ENCODE measurements around the gene ACYP2.
"Not testable (repeated sequence)": the region's sequence is repeated elsewhere in the genome, so short reads cannot be mapped to it uniquely, and the experiment has no call there.

The ACYP2 gene

DNA sequence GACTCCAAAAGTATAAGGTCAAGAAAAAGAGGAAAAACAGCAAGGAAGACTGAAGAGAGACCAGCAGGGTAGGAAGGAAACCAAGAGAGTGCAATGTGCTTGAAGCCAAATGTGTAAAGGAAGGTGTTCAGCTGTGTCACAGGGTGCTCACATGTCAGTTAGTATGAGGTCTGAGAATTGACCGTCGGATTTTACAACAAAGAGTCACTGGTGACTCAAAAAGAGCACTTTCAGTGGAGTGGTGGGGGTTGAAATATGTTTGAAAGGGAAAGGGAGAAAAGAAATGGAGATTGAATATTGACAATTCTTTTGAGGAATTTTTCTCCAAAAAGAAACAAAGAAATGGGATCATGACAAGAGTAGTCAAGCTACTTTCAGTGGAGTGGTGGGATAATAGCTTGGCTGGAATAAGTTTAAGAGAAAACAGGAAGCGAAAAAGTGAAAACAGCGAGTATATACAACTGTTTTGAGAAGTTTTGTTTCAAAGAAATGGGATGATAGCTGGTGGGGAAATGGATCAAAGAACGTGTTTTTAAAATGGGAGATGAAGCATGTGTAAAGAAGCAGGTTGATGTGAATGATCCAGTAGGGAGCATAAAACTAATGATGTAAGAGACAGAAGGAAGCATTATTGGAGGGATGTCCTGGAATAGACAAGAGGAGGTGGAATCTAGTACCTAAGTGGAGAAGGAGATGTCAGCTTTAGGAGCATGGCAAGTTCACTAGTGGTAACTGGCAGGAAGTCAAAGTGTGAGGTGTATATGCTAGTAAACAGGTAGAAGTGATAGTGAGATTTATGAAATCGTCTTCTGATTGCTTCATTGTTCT lies 144.2 kb downstream of the ACYP2 start:
- Histone ChIP-seq H3K36me3 (ENCODE audit: insufficient read depth, insufficient read length, low read length) (no peaks in the 10 kb centered on the region), H3K4me3 (ENCODE audit: insufficient read length, low read depth) (no peak overlapping the region), H3K9me3 (ENCODE audit: insufficient read depth, low read length) (no peaks in the 10 kb centered on the region), H3K4me1 (ENCODE audit: insufficient read depth, insufficient read length) (no peaks in the 10 kb centered on the region), H3K27me3 (ENCODE audit: insufficient read depth, insufficient read length) (no peaks in the 10 kb centered on the region), H3K9ac (ENCODE audit: insufficient read length, low read depth) (no peak overlapping the region)
- TF ChIP-seq ZNF274 (IDR thresholded peaks at IDR 0.05; ENCODE audit: low read depth, low read length) (no peak), SUZ12 (IDR thresholded peaks at IDR 0.05; ENCODE audit: extremely low read depth, insufficient read depth, insufficient read length) (no peak), YY1 (IDR thresholded peaks at IDR 0.05; ENCODE audit: insufficient read depth, insufficient read length) (no peak)
- no peak for DNase-seq (ENCODE audit: low read depth, low spot score)

DNA sequence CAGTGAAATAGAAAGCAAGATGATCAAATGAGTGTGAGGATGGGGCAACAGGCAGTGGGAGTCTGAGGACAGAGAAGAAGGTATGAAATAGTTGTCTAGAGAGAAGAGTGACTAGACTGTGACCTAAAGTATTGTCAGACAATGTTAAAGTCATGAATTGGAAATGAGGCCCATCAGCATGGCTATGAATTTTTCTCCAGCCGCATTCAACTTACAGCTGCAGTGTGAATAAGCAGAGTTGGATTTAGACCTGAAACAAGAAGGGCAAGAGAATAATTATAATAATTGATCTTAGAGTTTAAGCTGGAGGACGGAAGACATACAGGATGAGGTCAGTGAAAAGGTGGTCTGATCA lies 144.8 kb downstream of the ACYP2 start:
- H3K9ac ChIP-seq (ENCODE audit: insufficient read length, low read depth), result no peak overlapping the region
- no peak for TF ChIP-seq YY1 (IDR thresholded peaks at IDR 0.05; ENCODE audit: insufficient read depth, insufficient read length)
- no peak for TF ChIP-seq SUZ12 (IDR thresholded peaks at IDR 0.05; ENCODE audit: extremely low read depth, insufficient read depth, insufficient read length)
- TF ChIP-seq ZNF274 (IDR thresholded peaks at IDR 0.05; ENCODE audit: low read depth, low read length), result no peak
- H3K27me3 ChIP-seq (ENCODE audit: insufficient read depth, insufficient read length), result no peaks in the 10 kb centered on the region
- no peaks in the 10 kb centered on the region for H3K9me3 ChIP-seq (ENCODE audit: insufficient read depth, low read length)
- H3K4me1 ChIP-seq (ENCODE audit: insufficient read depth, insufficient read length), result no peaks in the 10 kb centered on the region
- H3K4me3 ChIP-seq (ENCODE audit: insufficient read length, low read depth), result no peak overlapping the region
- no peak for DNase-seq (ENCODE audit: low read depth, low spot score)
- H3K36me3 ChIP-seq (ENCODE audit: insufficient read depth, insufficient read length, low read length), result no peaks in the 10 kb centered on the region

DNA sequence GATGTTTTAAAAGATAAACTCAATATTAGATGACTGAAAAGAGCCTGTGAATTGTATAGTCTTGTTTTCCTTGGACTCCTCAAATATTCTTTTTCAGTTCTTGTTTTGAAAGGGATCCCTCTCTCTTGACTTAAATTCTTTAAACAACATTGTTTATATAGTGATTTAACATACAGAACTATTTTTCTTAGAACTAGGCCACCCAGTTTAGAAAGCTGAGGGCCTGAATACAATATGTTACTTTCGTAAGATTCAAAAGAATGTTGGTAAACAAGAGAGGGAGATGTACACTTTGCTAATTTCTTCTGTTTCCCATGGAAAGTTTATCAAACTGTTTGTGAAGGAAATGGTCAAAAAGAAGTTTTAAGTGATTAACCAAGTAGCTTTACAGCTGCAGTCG lies 146.1 kb downstream of the ACYP2 start:
- no peak for TF ChIP-seq SUZ12 (IDR thresholded peaks at IDR 0.05; ENCODE audit: extremely low read depth, insufficient read depth, insufficient read length)
- TF ChIP-seq YY1 (IDR thresholded peaks at IDR 0.05; ENCODE audit: insufficient read depth, insufficient read length), result no peak
- no peak for TF ChIP-seq ZNF274 (IDR thresholded peaks at IDR 0.05; ENCODE audit: low read depth, low read length)
- no peak for DNase-seq (ENCODE audit: low read depth, low spot score)
- Histone ChIP-seq H3K4me1 (ENCODE audit: insufficient read depth, insufficient read length) (no peaks in the 10 kb centered on the region), H3K4me3 (ENCODE audit: insufficient read length, low read depth) (no peak overlapping the region), H3K36me3 (ENCODE audit: insufficient read depth, insufficient read length, low read length) (no peaks in the 10 kb centered on the region), H3K27me3 (ENCODE audit: insufficient read depth, insufficient read length) (no peaks in the 10 kb centered on the region), H3K9ac (ENCODE audit: insufficient read length, low read depth) (no peak overlapping the region), H3K9me3 (ENCODE audit: insufficient read depth, low read length) (no peaks in the 10 kb centered on the region)

DNA sequence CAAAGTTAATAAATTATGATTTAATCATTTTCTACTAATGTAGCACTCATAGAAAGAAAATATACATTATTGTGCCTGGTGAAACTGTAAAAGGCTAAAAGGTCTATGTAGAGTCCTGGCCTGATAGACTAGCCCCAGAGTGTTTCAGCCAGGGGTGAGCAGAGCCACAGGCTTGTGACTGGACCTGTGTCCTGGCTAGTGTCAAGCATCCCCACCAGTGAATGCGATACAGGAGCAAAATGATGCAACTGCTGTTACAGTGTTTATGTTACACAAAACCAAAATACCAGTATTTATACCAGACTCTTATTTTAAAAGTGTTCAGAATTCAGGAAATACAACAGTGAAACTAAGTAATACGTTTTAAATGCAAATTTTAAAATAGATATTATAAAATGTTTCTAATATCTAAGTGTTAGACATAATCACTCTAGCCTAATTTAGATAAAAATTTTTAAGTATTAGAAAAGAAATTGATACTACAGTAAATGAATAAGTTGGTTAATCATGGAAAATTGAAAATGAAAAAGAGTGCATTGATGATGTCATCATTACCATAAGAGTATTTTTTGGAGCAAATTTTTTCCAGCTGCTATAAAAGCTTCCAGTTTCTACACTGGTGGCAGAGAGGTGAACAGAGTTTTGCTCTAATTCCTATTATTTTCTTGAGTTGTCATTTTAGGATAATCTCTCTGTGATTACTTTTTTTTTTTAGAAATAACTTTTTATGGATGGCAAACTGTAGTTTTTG lies 146.8 kb downstream of the ACYP2 start:
- Histone ChIP-seq H3K9ac (ENCODE audit: insufficient read length, low read depth) (no peak overlapping the region), H3K36me3 (ENCODE audit: insufficient read depth, insufficient read length, low read length) (no peaks in the 10 kb centered on the region), H3K9me3 (ENCODE audit: insufficient read depth, low read length) (no peaks in the 10 kb centered on the region), H3K4me1 (ENCODE audit: insufficient read depth, insufficient read length) (no peaks in the 10 kb centered on the region), H3K4me3 (ENCODE audit: insufficient read length, low read depth) (no peak overlapping the region), H3K27me3 (ENCODE audit: insufficient read depth, insufficient read length) (no peaks in the 10 kb centered on the region)
- no peak for DNase-seq (ENCODE audit: low read depth, low spot score)
- TF ChIP-seq ZNF274 (IDR thresholded peaks at IDR 0.05; ENCODE audit: low read depth, low read length) (no peak), SUZ12 (IDR thresholded peaks at IDR 0.05; ENCODE audit: extremely low read depth, insufficient read depth, insufficient read length) (no peak), YY1 (IDR thresholded peaks at IDR 0.05; ENCODE audit: insufficient read depth, insufficient read length) (no peak)

DNA sequence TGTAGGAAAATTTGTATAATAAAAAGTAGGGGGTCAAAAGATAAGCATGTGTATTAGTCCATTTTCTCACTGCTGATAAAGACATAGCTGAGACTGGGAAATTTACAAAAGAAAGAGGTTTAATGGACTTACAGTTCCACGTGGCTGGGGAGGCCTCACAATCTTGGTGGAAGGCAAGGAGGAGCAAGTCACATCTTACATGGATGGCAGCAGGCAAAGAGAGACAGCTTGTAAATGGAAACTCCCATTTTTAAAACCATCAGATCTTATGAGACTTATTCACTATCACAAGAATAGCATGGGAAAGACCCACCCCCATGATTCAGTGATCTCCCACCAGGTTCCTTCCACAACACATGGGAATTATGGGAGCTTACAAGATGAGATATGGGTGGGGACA lies 149.7 kb downstream of the ACYP2 start:
- not testable (repeated sequence) for H3K9ac ChIP-seq (ENCODE audit: insufficient read length, low read depth); H3K4me1 ChIP-seq (ENCODE audit: insufficient read depth, insufficient read length); H3K27me3 ChIP-seq (ENCODE audit: insufficient read depth, insufficient read length); H3K4me3 ChIP-seq (ENCODE audit: insufficient read length, low read depth); H3K9me3 ChIP-seq (ENCODE audit: insufficient read depth, low read length); DNase-seq (ENCODE audit: low read depth, low spot score); H3K36me3 ChIP-seq (ENCODE audit: insufficient read depth, insufficient read length, low read length)

DNA sequence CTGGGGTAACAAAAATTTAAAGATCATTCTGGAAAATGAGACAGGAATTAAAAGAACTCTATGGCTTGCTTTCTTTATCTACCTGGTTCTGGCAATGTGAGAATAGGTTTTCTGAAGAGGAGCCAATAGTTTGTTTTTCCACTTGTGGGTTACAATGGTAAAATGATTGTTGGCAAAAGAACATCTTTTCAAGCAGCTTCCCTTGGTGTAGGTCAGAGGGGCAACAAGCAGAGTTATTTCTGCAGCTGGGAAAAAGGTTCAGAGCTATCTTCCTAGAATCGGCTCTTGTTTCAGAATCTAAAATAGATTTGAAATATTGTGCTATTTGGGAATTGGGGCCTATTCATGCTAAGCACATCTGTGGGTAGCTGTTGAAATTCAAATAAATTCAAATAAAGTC lies 152.2 kb downstream of the ACYP2 start:
- TF ChIP-seq YY1 (IDR thresholded peaks at IDR 0.05; ENCODE audit: insufficient read depth, insufficient read length), result no peak
- TF ChIP-seq ZNF274 (IDR thresholded peaks at IDR 0.05; ENCODE audit: low read depth, low read length), result no peak
- no peak for TF ChIP-seq SUZ12 (IDR thresholded peaks at IDR 0.05; ENCODE audit: extremely low read depth, insufficient read depth, insufficient read length)
- no peak for DNase-seq (ENCODE audit: low read depth, low spot score)
- H3K9ac ChIP-seq (ENCODE audit: insufficient read length, low read depth), result no peak overlapping the region
- no peak overlapping the region for H3K4me3 ChIP-seq (ENCODE audit: insufficient read length, low read depth)
- H3K4me1 ChIP-seq (ENCODE audit: insufficient read depth, insufficient read length), result no peaks in the 10 kb centered on the region
- no peaks in the 10 kb centered on the region for H3K9me3 ChIP-seq (ENCODE audit: insufficient read depth, low read length)
- H3K27me3 ChIP-seq (ENCODE audit: insufficient read depth, insufficient read length), result no peaks in the 10 kb centered on the region
- H3K36me3 ChIP-seq (ENCODE audit: insufficient read depth, insufficient read length, low read length), result no peaks in the 10 kb centered on the region

DNA sequence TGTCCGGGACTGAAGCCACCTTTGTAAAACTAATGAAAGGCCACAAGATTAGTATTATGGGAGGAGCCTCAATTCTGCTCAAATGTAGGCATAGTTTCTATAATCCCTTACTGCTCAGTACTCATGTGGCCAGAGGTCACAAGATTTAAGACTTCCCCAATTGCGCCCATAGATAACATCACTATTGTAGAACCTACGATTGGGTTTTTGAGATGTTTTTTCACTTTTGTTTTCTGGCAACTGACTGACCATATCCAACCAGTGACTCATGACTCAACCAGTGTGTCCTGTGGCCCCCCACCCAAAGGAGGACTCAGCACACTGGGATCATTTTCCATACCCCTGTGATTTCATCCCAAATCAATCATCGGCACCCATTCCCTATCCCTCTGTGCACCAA lies 155.8 kb downstream of the ACYP2 start:
- DNase-seq (ENCODE audit: low read depth, low spot score), result no peak
- H3K4me1 ChIP-seq (ENCODE audit: insufficient read depth, insufficient read length), result no peaks in the 10 kb centered on the region
- no peaks in the 10 kb centered on the region for H3K27me3 ChIP-seq (ENCODE audit: insufficient read depth, insufficient read length)
- H3K36me3 ChIP-seq (ENCODE audit: insufficient read depth, insufficient read length, low read length), result no peaks in the 10 kb centered on the region
- H3K4me3 ChIP-seq (ENCODE audit: insufficient read length, low read depth), result no peak overlapping the region
- no peak for TF ChIP-seq ZNF274 (IDR thresholded peaks at IDR 0.05; ENCODE audit: low read depth, low read length)
- no peak for TF ChIP-seq SUZ12 (IDR thresholded peaks at IDR 0.05; ENCODE audit: extremely low read depth, insufficient read depth, insufficient read length)
- TF ChIP-seq YY1 (IDR thresholded peaks at IDR 0.05; ENCODE audit: insufficient read depth, insufficient read length), result no peak
- no peak overlapping the region for H3K9ac ChIP-seq (ENCODE audit: insufficient read length, low read depth)
- H3K9me3 ChIP-seq (ENCODE audit: insufficient read depth, low read length), result no peaks in the 10 kb centered on the region

Data from NT2/D1 (cell line).